PC-9 (cell line): ENCODE results near the gene LRP2.

Source experiments
- EZH2 ChIP-seq: fragments of 200-600 bp; sonication (generic); IDR thresholded peaks from 2 replicates; pipeline ENCODE4 v1.8.0; 2017; ENCODE audit warnings: antibody characterized with exemption, low read depth
- TF ChIP-seq, protein P1 (sequence below): fragments of 200-600 bp; sonication (generic); conservative IDR thresholded peaks from 2 replicates; pipeline ENCODE4 v1.6.1; 2017; ENCODE audit warnings: mixed run types, antibody characterized with exemption, mild to moderate bottlenecking, moderate library complexity

DNA sequence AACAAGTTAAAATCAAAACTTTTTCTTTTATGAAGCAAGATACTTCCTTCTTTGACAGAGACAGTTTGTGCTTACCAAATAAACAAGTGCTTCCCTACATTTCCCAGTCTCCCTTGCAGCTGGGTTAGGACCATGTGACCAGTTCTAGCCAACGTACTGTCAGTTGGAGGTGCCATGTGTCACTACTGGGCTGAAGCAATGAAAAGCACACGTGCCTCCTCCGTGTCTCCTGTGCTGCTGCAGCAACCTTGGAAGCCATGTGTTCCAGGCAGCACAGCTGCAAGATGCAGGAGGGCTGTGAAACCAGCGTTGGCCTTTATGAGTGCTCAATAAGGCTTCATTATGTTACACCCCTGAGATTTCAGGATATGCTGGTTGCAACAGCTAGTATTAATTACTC lies 199.7 kb downstream of the LRP2 start:
- TF ChIP-seq, protein P1, sequence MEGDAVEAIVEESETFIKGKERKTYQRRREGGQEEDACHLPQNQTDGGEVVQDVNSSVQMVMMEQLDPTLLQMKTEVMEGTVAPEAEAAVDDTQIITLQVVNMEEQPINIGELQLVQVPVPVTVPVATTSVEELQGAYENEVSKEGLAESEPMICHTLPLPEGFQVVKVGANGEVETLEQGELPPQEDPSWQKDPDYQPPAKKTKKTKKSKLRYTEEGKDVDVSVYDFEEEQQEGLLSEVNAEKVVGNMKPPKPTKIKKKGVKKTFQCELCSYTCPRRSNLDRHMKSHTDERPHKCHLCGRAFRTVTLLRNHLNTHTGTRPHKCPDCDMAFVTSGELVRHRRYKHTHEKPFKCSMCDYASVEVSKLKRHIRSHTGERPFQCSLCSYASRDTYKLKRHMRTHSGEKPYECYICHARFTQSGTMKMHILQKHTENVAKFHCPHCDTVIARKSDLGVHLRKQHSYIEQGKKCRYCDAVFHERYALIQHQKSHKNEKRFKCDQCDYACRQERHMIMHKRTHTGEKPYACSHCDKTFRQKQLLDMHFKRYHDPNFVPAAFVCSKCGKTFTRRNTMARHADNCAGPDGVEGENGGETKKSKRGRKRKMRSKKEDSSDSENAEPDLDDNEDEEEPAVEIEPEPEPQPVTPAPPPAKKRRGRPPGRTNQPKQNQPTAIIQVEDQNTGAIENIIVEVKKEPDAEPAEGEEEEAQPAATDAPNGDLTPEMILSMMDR = no peak
- TF ChIP-seq EZH2 = no peak
